Stomach (tissue), 9 donors: ENCODE data around the gene PAH. TPM values are rescaled to one million over a fixed set of nuclear protein-coding genes. Genes with fewer than 3 reads are reported as not detected.

Experiments
- DNase-seq, 2 donors: peaks; one replicate each; pipeline versions ENCODE4 v3.0.0 to v3.0.0-alpha.2; 2013 to 2019
- H3K27ac ChIP-seq, 5 donors: fragments of 200-600 bp in 4 of 5; sonication (generic) in 4 of 5; one replicate each; pipeline ENCODE4 v1.5.1; 2013 to 2019; ENCODE audit warnings: mild to moderate bottlenecking in 1 of 5, moderate library complexity in 1 of 5
- H3K27me3 ChIP-seq, 3 donors: fragments of 200-600 bp; sonication (generic); one replicate each; pipeline ENCODE4 v1.5.1; 2017 to 2019; ENCODE audit warnings: mixed run types in 1 of 3
- H3K36me3 ChIP-seq, 4 donors: fragments of 200-600 bp; sonication (generic); 1 replicate in 3 of 4; 2 replicates in 1 of 4; pipeline ENCODE4 v1.5.1; 2016 to 2019
- H3K4me1 ChIP-seq, 4 donors: fragments of 200-600 bp; sonication (generic); one replicate each; pipeline ENCODE4 v1.5.1; 2016 to 2019
- H3K4me3 ChIP-seq, 4 donors: fragments of 200-600 bp; sonication (generic) in 3 of 4; one replicate each; pipeline ENCODE4 v1.5.1; 2016 to 2019; ENCODE audit warnings: mild to moderate bottlenecking in 1 of 4
- H3K9me3 ChIP-seq, 4 donors: fragments of 200-600 bp; sonication (generic); one replicate each; pipeline ENCODE4 v1.5.1; 2016 to 2019
- CTCF ChIP-seq, 7 experiments: fragments of 450-650 bp in 4 of 7; fragments of 200-600 bp in 3 of 7; sonication (generic) in 3 of 7; IDR thresholded peaks; one replicate each; pipeline ENCODE4 v1.5.1; 2016 to 2019; ENCODE audit warnings: antibody characterized with exemption in 7 of 7, control low read depth in 2 of 7, mild to moderate bottlenecking in 1 of 7
- EP300 ChIP-seq: sonication (generic); formaldehyde crosslinking; IDR thresholded peaks from one replicate; pipeline ENCODE4 v1.6.1; 2017; ENCODE audit warnings: antibody characterized with exemption
- POLR2A ChIP-seq, 4 donors: fragments of 450-650 bp; IDR thresholded peaks; one replicate each; pipeline ENCODE4 v1.6.1; 2016; ENCODE audit warnings: antibody characterized with exemption in 4 of 4, control low read depth in 2 of 4, mild to moderate bottlenecking in 1 of 4, moderate library complexity in 1 of 4
- POLR2AphosphoS5 ChIP-seq, 3 donors: sonication (generic); formaldehyde crosslinking; IDR thresholded peaks; one replicate each; pipeline ENCODE4 v1.6.1; 2016; ENCODE audit warnings: antibody characterized with exemption in 3 of 3
- WGBS, 5 donors: extraction: QIAGEN DNeasy Blood & Tissue Kit in 3 of 5; methylation state at CpG; one replicate each; pipeline versions ENCODE4 v1.1.5 to v1.1.7; 2013 to 2018; 5-methylcytosine and 5-hydroxymethylcytosine counted together
- intact Hi-C: fragments of 100-400 bp; cut with DNase I; formaldehyde crosslinking; loops from one replicate; pipeline ENCODE4 v1.15.1; 2023; ENCODE audit warnings: low total_unique reads
- polyA plus RNA-seq, 3 donors: library from polyadenylated mRNA; stranded (reverse); fragments of 200-250 nt; gene quantifications; one replicate each; pipeline ENCODE4 v1.2.3, GENCODE V29; 2013
- total RNA-seq, 5 donors: library from RNA; depleted of rRNA; stranded (reverse); fragments of >200 nt; gene quantifications; one replicate each; pipeline versions ENCODE4 v1.1.0 to v1.2.3, GENCODE V29; 2014 to 2016
- donor health status: healthy with polysubstance abuse.
- donor health status: Bipolar disorder and iron deficiency.
- donor health status: healthy.

Gene PAH
- total and polyA plus RNA-seq, 8 donors = 0.08 to 1.1 TPM; not detected in 6

GRCh38 chr12:102910137-102910536 lies 6.9 kb downstream of the PAH start:
- no peaks in the 10 kb centered on the region for H3K4me1 ChIP-seq
- no peaks in the 10 kb centered on the region for H3K9me3 ChIP-seq
- no peaks in the 10 kb centered on the region for H3K36me3 ChIP-seq
- no peaks in the 10 kb centered on the region for H3K27me3 ChIP-seq
- H3K27ac ChIP-seq = no peak overlapping the region
- 81 to 93% (median 88%) methylated on average over 5 to 7 of the region's 7 CpGs for WGBS, 5 donors
- H3K4me3 ChIP-seq = no peak overlapping the region
- DNase-seq = no peak
- intact Hi-C loops = no loop called here
- TF ChIP-seq CTCF (IDR thresholded peaks at IDR 0.05) (no peak), POLR2AphosphoS5 (IDR thresholded peaks at IDR 0.05) (no peak), EP300 (no peak), POLR2A (IDR thresholded peaks at IDR 0.05) (no peak)

GRCh38 chr12:102907918-102908317 lies 9.1 kb downstream of the PAH start:
- no peak overlapping the region for H3K4me3 ChIP-seq
- H3K9me3 ChIP-seq = no peaks in the 10 kb centered on the region
- H3K27ac ChIP-seq = no peak overlapping the region
- intact Hi-C loops = no loop called here
- peaks cover 0 to under 1% (median 0%) of the 10 kb centered on the region in 3 donors for H3K27me3 ChIP-seq
- H3K36me3 ChIP-seq = no peaks in the 10 kb centered on the region
- 72 to 90% (median 80%) methylated on average over 4 of the region's 4 CpGs for WGBS, 5 donors
- TF ChIP-seq EP300 (no peak), POLR2AphosphoS5 (IDR thresholded peaks at IDR 0.05) (no peak), CTCF (IDR thresholded peaks at IDR 0.05) (no peak), POLR2A (IDR thresholded peaks at IDR 0.05) (no peak)
- H3K4me1 ChIP-seq = no peaks in the 10 kb centered on the region
- DNase-seq = no peak

- Histone ChIP-seq H3K4me3 (no peak overlapping the region), H3K36me3 (no peaks in the 10 kb centered on the region), H3K9me3 (no peaks in the 10 kb centered on the region), H3K27me3 (peaks cover 0 to 4% (median 0%) of the 10 kb centered on the region in 3 donors), H3K27ac (no peak overlapping the region), H3K4me1 (no peaks in the 10 kb centered on the region)
- 79 to 86% (median 85%) methylated on average over 3 of the region's 3 CpGs for WGBS, 5 donors
- intact Hi-C loops = no loop called here
- TF ChIP-seq POLR2A (IDR thresholded peaks at IDR 0.05) (no peak), POLR2AphosphoS5 (IDR thresholded peaks at IDR 0.05) (no peak), EP300 (no peak), CTCF (IDR thresholded peaks at IDR 0.05) (no peak)
- no peak for DNase-seq
These were observed 11.8 kb downstream of the PAH start for GRCh38 chr12:102905229-102905628.

- intact Hi-C loops = no loop called here
- TF ChIP-seq EP300 (no peak), POLR2A (IDR thresholded peaks at IDR 0.05) (no peak), POLR2AphosphoS5 (IDR thresholded peaks at IDR 0.05) (no peak), CTCF (IDR thresholded peaks at IDR 0.05) (no peak)
- Histone ChIP-seq H3K4me3 (no peak overlapping the region), H3K27me3 (peaks cover 0 to 4% (median 0%) of the 10 kb centered on the region in 3 donors), H3K9me3 (no peaks in the 10 kb centered on the region), H3K4me1 (no peaks in the 10 kb centered on the region), H3K36me3 (no peaks in the 10 kb centered on the region), H3K27ac (no peak overlapping the region)
- WGBS, 5 donors = 66 to 94% (median 74%) methylated on average over 1 of the region's 1 CpG
- no peak for DNase-seq
These were observed 13.6 kb downstream of the PAH start for GRCh38 chr12:102903337-102904007.
